ENCODE measurements around the gene PRAMEF15. TPM values are rescaled to one million over a fixed set of nuclear protein-coding genes. Genes with fewer than 3 reads are reported as not detected.
"Not testable (repeated sequence)": the region's sequence is repeated elsewhere in the genome, so short reads cannot be mapped to it uniquely, and the experiment has no call there.

PRAMEF15 gene
- total RNA-seq, result not detected

DNA sequence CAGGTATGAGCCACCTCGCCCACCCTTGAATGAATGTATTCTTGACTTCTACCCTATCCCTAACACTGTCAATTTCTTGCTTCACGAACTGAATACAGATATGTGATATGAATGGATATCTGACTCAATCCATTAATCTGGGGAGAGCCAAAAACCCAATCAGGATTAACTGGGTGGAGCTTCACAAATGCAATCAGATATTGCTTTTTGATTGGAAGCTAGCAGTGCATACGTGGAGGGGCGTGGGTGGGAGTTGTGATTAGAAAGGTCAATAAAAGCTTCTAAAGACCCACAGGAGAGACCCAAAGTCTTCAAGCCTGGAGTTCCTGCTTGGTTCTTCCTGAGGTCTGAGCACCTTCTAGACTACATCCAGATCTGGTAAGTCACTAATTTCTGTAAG lies at the start of gene PRAMEF15:
PRAMEF15 (plus strand) TSS at position 301 of the 400 bp plus-strand sequence. CDS start 2,827 bp downstream, outside the sequence.
- not testable (repeated sequence) for H3K36me3 ChIP-seq, H3K4me3 ChIP-seq, H3K4me1 ChIP-seq, ATAC-seq, H3K27me3 ChIP-seq, H3K27ac ChIP-seq, H3K9me3 ChIP-seq
- no CpG with 5 or more reads among the region's 4 CpGs for WGBS, 2 donors (ENCODE audit: low coverage in 1 of 2)

DNA sequence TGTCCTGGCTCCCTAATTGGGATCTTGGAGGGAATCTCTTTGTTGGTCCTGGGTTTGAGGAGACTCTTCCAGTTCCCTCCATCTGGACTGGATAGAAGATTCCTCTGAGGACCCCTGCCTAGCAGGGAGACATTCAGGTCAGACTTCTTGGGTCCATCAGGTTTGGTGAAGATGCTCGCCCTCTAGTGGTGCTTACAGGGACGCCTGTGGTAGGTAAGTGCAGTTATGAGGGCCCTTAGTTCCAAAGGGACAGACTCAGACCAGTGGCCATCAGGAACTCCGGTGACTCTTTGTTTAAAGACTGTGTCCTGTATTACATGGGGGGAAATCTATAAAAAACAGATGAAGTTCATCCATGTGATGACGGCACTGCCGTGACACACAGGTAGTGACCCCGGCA lies 38.4 kb upstream of the PRAMEF15 start:
- not testable (repeated sequence) for H3K36me3 ChIP-seq, H3K27ac ChIP-seq, H3K27me3 ChIP-seq, ATAC-seq, H3K4me3 ChIP-seq, H3K4me1 ChIP-seq, H3K9me3 ChIP-seq
- WGBS, 2 donors (ENCODE audit: low coverage in 1 of 2), result no CpG with 5 or more reads among the region's 6 CpGs

DNA sequence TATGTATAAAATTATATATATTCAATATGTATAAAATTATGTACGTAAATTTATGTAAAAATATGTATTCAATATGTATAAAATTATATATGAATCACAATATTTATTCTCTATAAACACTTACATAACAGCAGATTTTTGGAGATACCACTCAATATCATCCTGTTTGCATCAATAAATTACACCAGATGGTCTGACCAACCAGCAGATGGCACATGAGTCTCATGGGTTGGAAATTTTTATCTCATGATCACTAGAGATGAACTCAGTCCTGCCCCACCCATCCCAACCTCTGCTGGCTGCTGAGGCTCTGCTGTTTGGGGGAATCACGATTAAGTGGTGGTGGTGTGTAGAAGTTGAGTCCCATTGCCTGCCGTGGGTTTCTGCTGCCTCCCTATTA lies 35.8 kb upstream of the PRAMEF15 start:
- H3K4me3 ChIP-seq, H3K27me3 ChIP-seq, H3K4me1 ChIP-seq, H3K36me3 ChIP-seq, H3K9me3 ChIP-seq, ATAC-seq, H3K27ac ChIP-seq: not testable (repeated sequence)
- WGBS, 2 donors (ENCODE audit: low coverage in 1 of 2), result 65% methylated on average over 3 of the region's 3 CpGs; no CpG with 5 or more reads in 1 of the 2 donors

DNA sequence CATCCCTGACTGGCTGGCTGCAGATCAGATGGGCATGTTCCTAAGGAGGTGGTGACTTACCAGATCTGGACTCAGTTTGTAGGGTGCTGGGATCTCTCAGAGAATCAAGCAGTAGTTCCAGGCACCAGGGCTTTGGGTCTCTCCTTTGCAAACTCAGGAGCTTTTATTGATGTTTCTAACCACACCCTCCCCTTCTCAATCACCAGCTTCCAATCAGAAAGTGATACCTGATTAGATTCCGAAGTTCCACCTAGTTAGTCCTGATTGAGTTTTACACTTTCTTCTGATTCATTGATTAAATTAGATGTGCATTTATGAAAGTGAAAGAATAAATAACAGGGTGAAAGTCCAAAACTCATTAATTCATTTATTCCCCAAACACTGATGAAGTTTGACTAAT lies 30.3 kb upstream of the PRAMEF15 start, which contains the start of gene PRAMEF8:
PRAMEF8 (minus strand) TSS at position 101 of the 400 bp plus-strand sequence. CDS start 1,046 bp downstream, outside the sequence.
- no CpG with 5 or more reads among the region's 1 CpG for WGBS, 2 donors (ENCODE audit: low coverage in 1 of 2)
- not testable (repeated sequence) for H3K27ac ChIP-seq, H3K9me3 ChIP-seq, ATAC-seq, H3K36me3 ChIP-seq, H3K4me1 ChIP-seq, H3K27me3 ChIP-seq, H3K4me3 ChIP-seq

DNA sequence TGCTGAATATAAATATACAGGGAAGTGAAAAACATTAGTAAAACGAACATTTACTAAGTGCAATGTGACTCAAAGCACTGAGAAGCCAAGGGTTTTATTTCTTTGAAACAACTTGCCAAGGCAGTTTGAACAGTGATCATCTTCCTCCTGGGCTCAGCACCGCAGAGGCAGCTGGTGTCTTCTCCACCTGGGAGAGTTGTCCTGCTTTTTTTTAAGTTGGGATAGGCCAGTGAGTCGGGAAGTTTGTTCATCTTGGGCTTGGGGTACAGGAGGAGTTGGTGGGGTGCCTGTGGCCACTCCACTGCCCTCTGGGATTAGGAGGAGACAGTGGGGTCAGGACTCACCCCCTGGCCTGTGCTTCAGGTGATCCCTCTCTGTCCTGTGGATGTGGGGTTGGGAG lies 26.4 kb upstream of the PRAMEF15 start:
- no CpG with 5 or more reads among the region's 3 CpGs for WGBS, 2 donors (ENCODE audit: low coverage in 1 of 2)
- not testable (repeated sequence) for ATAC-seq, H3K4me3 ChIP-seq

DNA sequence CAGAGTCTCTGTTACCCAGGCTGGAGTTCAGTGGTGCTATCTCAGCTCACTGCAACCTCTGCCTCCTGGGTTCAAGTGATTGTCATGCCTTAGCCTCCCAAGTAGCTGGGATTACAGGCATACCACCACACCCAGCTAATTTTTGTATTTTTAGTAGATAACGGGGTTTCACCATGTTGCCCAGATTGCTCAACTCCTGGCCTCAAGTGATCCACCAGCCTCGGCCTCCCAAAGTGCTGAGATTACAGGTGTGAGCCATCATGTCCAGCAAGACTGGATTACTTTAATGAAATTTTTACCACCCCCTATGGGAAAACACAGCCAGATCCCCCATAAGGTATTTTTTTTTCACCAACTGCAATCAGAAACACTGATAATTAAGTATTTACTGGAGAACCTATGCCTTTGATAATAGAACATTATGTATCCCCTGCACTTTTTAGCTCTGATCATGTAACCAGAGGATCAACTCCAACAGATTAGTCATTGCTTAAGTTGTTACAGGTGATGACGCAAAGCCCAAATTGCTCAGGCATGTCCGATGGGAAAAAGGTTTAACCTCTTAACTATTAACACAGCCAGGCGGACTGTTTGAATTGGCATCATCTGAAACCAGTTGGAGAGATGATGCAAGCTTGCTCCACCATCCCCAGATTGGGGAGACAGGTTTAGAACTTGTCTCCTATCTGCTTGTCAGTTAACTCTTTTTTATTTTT lies 18.0 kb upstream of the PRAMEF15 start:
- not testable (repeated sequence) for H3K4me3 ChIP-seq, ATAC-seq, H3K27ac ChIP-seq, H3K36me3 ChIP-seq, H3K9me3 ChIP-seq, H3K4me1 ChIP-seq, H3K27me3 ChIP-seq
- WGBS, 2 donors (ENCODE audit: low coverage in 1 of 2), result no CpG with 5 or more reads among the region's 5 CpGs

More for the DNA sequence above, 26.4 kb upstream of the PRAMEF15 start:
- not testable (repeated sequence) for H3K36me3 ChIP-seq, H3K9me3 ChIP-seq, H3K4me1 ChIP-seq, H3K27me3 ChIP-seq, H3K27ac ChIP-seq

DNA sequence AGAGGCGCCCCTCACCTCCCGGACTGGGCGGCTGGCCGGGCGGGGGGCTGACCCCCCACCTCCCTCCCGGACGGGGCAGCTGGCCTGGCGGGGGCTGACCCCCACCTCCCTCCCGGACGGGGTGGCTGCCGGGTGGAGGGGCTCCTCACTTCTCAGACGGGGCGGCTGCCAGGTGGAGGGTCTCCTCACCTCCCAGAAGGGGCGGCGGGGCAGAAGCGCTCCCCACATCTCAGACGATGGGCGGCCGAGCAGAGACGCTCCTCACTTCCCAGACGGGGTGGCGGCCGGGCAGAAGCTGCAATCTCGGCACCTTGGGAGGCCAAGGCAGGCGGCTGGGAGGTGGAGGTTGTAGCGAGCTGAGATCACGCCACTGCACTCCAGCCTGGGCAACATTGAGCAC lies 16.7 kb upstream of the PRAMEF15 start:
- H3K9me3 ChIP-seq, H3K4me3 ChIP-seq, H3K4me1 ChIP-seq, ATAC-seq, H3K27me3 ChIP-seq, H3K27ac ChIP-seq, H3K36me3 ChIP-seq: not testable (repeated sequence)
- no CpG with 5 or more reads among the region's 27 CpGs for WGBS, 2 donors (ENCODE audit: low coverage in 1 of 2)

DNA sequence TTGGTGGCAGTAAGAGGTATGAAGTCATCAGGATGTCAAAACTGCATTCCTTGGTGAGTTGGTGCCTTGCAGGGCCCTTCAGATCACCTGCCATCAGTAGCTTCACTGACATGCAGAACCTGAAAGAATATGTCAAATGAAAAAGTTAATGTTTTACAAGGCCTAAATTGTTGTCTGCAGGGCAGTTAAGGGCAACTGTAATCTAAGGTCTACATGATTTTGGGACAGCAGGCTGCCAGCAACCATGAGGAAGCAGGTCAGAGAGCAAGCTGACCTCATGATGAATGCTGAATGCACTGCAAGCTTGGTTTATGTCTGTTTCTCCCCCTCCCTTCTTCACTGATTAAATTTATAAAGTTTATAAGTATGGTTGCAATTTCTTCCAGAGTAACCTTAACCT lies 13.2 kb upstream of the PRAMEF15 start:
- H3K9me3 ChIP-seq, H3K27me3 ChIP-seq, H3K4me1 ChIP-seq, H3K36me3 ChIP-seq, ATAC-seq, H3K27ac ChIP-seq, H3K4me3 ChIP-seq: not testable (repeated sequence)

DNA sequence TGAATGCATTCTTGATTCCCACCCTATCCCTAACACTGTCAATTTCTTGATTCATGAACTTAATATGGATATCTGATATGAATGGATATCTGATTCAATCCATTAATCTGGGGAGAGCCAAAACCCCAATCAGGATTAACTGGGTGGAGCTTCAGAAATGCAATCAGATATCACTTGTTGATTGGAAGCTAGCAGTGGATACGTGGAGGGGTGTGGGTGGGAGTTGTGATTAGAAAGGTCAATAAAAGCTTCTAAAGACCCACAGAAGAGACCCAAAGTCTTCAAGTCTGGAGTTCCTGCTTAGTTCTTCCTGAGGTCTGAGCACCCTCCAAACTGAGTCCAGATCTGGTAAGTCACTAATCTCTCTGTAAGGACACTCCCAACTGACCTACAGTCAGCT lies 12.1 kb upstream of the PRAMEF15 start, which contains the start of gene PRAMEF33:
PRAMEF33 (plus strand) TSS at position 301 of the 400 bp plus-strand sequence. CDS start 2,416 bp downstream, outside the sequence.
- not testable (repeated sequence) for ATAC-seq
- no CpG with 5 or more reads among the region's 1 CpG for WGBS, 2 donors (ENCODE audit: low coverage in 1 of 2)

DNA sequence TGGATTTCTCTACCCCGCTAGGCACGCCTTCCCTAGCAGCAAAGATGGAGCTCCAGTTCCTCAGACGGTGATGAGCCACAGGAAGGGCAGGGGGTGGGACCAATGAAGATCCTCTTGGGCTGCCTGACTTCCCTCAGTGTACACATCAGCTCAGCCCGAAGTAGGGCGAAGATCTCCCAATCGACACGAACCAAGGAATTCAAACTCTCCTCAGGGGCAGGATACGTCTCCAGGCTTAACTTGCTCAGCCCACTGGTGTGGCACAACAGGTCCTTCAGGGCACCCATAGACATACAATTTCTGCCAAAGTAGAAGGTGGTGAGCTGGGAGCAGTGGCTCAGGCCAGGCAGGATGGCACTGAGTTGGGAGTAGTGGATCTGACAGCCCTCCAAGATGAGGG lies 27.1 kb downstream of the PRAMEF15 start:
- WGBS, 2 donors (ENCODE audit: low coverage in 1 of 2), result 43 to 100% methylated on average over 1 of the region's 8 CpGs
- not testable (repeated sequence) for H3K4me1 ChIP-seq, ATAC-seq, H3K9me3 ChIP-seq, H3K4me3 ChIP-seq, H3K27ac ChIP-seq, H3K36me3 ChIP-seq, H3K27me3 ChIP-seq

More for the DNA sequence above, 12.1 kb upstream of the PRAMEF15 start, which contains the start of gene PRAMEF33:
- not testable (repeated sequence) for H3K27me3 ChIP-seq, H3K4me1 ChIP-seq, H3K27ac ChIP-seq, H3K9me3 ChIP-seq, H3K4me3 ChIP-seq, H3K36me3 ChIP-seq

DNA sequence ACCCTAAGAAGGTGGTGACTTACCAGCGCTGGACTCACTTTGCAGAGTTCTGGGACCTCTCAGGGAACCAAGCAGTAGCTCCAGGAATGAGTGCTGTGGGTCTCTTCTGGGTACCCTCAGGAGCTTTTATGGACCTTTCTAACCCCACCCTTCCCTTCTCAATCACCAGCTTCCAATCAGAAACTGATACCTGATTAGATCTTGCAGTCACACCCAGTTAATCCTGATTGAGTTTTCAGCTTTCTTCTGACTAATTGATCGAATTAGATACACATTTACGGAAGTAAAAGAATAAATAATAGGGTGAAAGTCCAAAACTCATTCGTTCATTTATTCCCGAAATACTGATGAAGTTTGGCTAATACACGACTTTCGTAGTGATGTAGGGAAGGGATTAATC lies 31.7 kb downstream of the PRAMEF15 start, which contains the start of gene PRAMEF14:
PRAMEF14 (minus strand) TSS at position 101 of the 400 bp plus-strand sequence. CDS start 1,820 bp downstream, outside the sequence.
- H3K9me3 ChIP-seq, ATAC-seq, H3K4me3 ChIP-seq, H3K36me3 ChIP-seq, H3K27me3 ChIP-seq, H3K4me1 ChIP-seq, H3K27ac ChIP-seq: not testable (repeated sequence)
- 71% methylated on average over 4 of the region's 7 CpGs; no CpG with 5 or more reads in 1 of the 2 donors for WGBS, 2 donors (ENCODE audit: low coverage in 1 of 2)

DNA sequence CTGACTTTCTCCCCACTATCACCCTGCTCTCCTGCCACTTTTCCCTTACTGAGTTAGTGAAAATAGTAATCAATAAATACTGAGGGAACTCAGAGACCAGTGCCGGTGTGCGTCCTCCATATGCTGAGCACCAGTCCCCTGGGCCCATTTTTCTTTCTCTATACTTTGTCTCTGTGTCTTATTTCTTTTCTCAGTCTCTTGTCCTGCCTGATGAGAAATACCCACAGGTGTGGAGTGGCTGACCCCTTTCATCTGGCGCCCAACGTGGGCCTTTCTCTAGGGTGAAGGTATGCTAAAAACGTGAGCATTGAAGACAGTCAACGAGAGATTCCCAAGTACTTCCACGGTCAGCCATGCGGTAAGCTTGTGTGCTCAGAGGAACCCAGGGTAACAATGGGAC lies 38.1 kb downstream of the PRAMEF15 start:
- not testable (repeated sequence) for H3K27me3 ChIP-seq, H3K4me3 ChIP-seq, H3K27ac ChIP-seq, H3K4me1 ChIP-seq, H3K36me3 ChIP-seq, ATAC-seq
- H3K9me3 ChIP-seq, result peaks cover 0 to 15% (median 0%) of the 10 kb centered on the region in 3 donors
- 89% methylated on average over 2 of the region's 8 CpGs; no CpG with 5 or more reads in 1 of the 2 donors for WGBS, 2 donors (ENCODE audit: low coverage in 1 of 2)

DNA sequence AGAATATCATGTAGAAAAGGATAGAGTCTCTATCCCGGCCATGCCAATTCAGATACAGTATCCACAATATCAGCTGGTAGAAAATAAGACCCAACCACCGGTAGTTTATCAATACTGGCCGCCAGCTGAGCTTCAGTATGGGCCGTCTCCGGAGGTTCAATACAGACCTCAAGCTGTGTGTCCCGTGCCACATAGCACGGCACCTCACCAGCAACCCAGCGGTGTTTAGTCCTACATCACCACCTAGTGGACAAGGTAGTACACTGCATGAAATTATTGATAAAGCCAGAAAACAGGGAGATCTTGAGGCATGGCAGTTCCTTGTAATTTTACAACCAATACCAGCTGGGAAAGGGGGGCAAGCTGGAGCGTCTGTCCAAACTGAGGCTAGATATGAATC lies 39.1 kb downstream of the PRAMEF15 start:
- ATAC-seq, result not testable (repeated sequence)
- WGBS, 2 donors (ENCODE audit: low coverage in 1 of 2), result no CpG with 5 or more reads among the region's 9 CpGs

More for the DNA sequence above, 39.1 kb downstream of the PRAMEF15 start:
- H3K27me3 ChIP-seq, H3K27ac ChIP-seq, H3K4me3 ChIP-seq, H3K36me3 ChIP-seq, H3K4me1 ChIP-seq: not testable (repeated sequence)
- H3K9me3 ChIP-seq, result peaks cover 0 to 15% (median 0%) of the 10 kb centered on the region in 3 donors
